Measurements from ENCODE around the gene CHGA.

The CHGA gene

GRCh38 chr14:92938235-92938875 is 15.4 kb downstream of the CHGA start:
- no peak for DNase-seq (ENCODE audit: low read depth)
- TF ChIP-seq MAX (IDR thresholded peaks at IDR 0.05; ENCODE audit: low read depth, low read length) (no peak), CTCF (IDR thresholded peaks at IDR 0.05; ENCODE audit: low read depth, low read length) (no peak), POLR2A (IDR thresholded peaks at IDR 0.05; ENCODE audit: extremely low read depth, insufficient read length) (no peak), MYC (IDR thresholded peaks at IDR 0.05; ENCODE audit: low read depth, low read length) (no peak)
- no peak overlapping the region for H3K4me3 ChIP-seq (ENCODE audit: low read depth, low read length)

GRCh38 chr14:92938890-92939671 is 16.1 kb downstream of the CHGA start:
- TF ChIP-seq MAX (IDR thresholded peaks at IDR 0.05; ENCODE audit: low read depth, low read length) (no peak), CTCF (IDR thresholded peaks at IDR 0.05; ENCODE audit: low read depth, low read length) (no peak), MYC (IDR thresholded peaks at IDR 0.05; ENCODE audit: low read depth, low read length) (no peak), POLR2A (IDR thresholded peaks at IDR 0.05; ENCODE audit: extremely low read depth, insufficient read length) (no peak)
- no peak overlapping the region for H3K4me3 ChIP-seq (ENCODE audit: low read depth, low read length)
- DNase-seq (ENCODE audit: low read depth), result no peak

- no peak overlapping the region for H3K4me3 ChIP-seq (ENCODE audit: low read depth, low read length)
- TF ChIP-seq POLR2A (IDR thresholded peaks at IDR 0.05; ENCODE audit: extremely low read depth, insufficient read length), result no peak
- TF ChIP-seq CTCF (IDR thresholded peaks at IDR 0.05; ENCODE audit: low read depth, low read length), result no peak
- TF ChIP-seq MAX (IDR thresholded peaks at IDR 0.05; ENCODE audit: low read depth, low read length), result no peak
- no peak for TF ChIP-seq MYC (IDR thresholded peaks at IDR 0.05; ENCODE audit: low read depth, low read length)
- DNase-seq (ENCODE audit: low read depth), result no peak
Observed at GRCh38 chr14:92939699-92940098, 16.7 kb downstream of the CHGA start.

- no peak for TF ChIP-seq CTCF (IDR thresholded peaks at IDR 0.05; ENCODE audit: low read depth, low read length)
- TF ChIP-seq MAX (IDR thresholded peaks at IDR 0.05; ENCODE audit: low read depth, low read length), result no peak
- TF ChIP-seq MYC (IDR thresholded peaks at IDR 0.05; ENCODE audit: low read depth, low read length), result no peak
- no peak for TF ChIP-seq POLR2A (IDR thresholded peaks at IDR 0.05; ENCODE audit: extremely low read depth, insufficient read length)
- no peak for DNase-seq (ENCODE audit: low read depth)
- H3K4me3 ChIP-seq (ENCODE audit: low read depth, low read length), result no peak overlapping the region
Observed at GRCh38 chr14:92940543-92940942, 17.6 kb downstream of the CHGA start.

- TF ChIP-seq MYC (IDR thresholded peaks at IDR 0.05; ENCODE audit: low read depth, low read length), result no peak
- no peak for TF ChIP-seq MAX (IDR thresholded peaks at IDR 0.05; ENCODE audit: low read depth, low read length)
- TF ChIP-seq CTCF (IDR thresholded peaks at IDR 0.05; ENCODE audit: low read depth, low read length), result no peak
- TF ChIP-seq POLR2A (IDR thresholded peaks at IDR 0.05; ENCODE audit: extremely low read depth, insufficient read length), result no peak
- no peak overlapping the region for H3K4me3 ChIP-seq (ENCODE audit: low read depth, low read length)
- no peak for DNase-seq (ENCODE audit: low read depth)
Observed at GRCh38 chr14:92941531-92941930, 18.6 kb downstream of the CHGA start.
